Karpas-422 (cell line): Measurements from ENCODE around the gene KCNJ10. TPM values are rescaled to one million over a fixed set of nuclear protein-coding genes. Genes with fewer than 3 reads are reported as not detected.

Source experiments
- DNase-seq: peaks from one replicate; pipeline ENCODE4 v3.0.0-alpha.2; 2015
- H2AFZ ChIP-seq: fragments of 200-600 bp; sonication (generic); 2 replicates; pipeline ENCODE4 v1.6.1; 2014; ENCODE audit warnings: antibody characterized with exemption, low read length, mixed read lengths
- H3K27ac ChIP-seq: fragments of 200-600 bp; sonication (generic); 2 replicates; pipeline ENCODE4 v1.5.1; 2014; ENCODE audit warnings: mild to moderate bottlenecking, low read length, moderate library complexity
- H3K27me3 ChIP-seq: fragments of 200-600 bp; sonication (generic); 2 replicates; pipeline ENCODE4 v1.6.1; 2014; ENCODE audit warnings: low read length, mixed read lengths
- H3K36me3 ChIP-seq: fragments of 200-600 bp; sonication (generic); 2 replicates; pipeline ENCODE4 v1.6.1; 2014; ENCODE audit warnings: low read length, mixed read lengths; ENCODE audit not compliant: insufficient read depth
- H3K4me1 ChIP-seq: fragments of 200-600 bp; sonication (generic); 2 replicates; pipeline ENCODE4 v1.6.1; 2014; ENCODE audit warnings: mild to moderate bottlenecking, low read length, mixed read lengths
- H3K4me2 ChIP-seq: fragments of 200-600 bp; sonication (generic); 2 replicates; pipeline ENCODE4 v1.6.1; 2014; ENCODE audit warnings: low read length, low read depth, mild to moderate bottlenecking; ENCODE audit not compliant: poor library complexity, severe bottlenecking
- H3K4me3 ChIP-seq: fragments of 200-600 bp; sonication (generic); 2 replicates; pipeline ENCODE4 v1.5.1; 2014; ENCODE audit warnings: mild to moderate bottlenecking, antibody characterized with exemption, low read length, mixed read lengths
- H3K79me2 ChIP-seq: fragments of 200-600 bp; sonication (generic); 2 replicates; pipeline ENCODE4 v1.6.1; 2014; ENCODE audit warnings: mild to moderate bottlenecking, low read length, mixed read lengths
- H3K9ac ChIP-seq: fragments of 200-600 bp; sonication (generic); 2 replicates; pipeline ENCODE4 v1.6.0; 2014; ENCODE audit warnings: low read length
- H3K9me2 ChIP-seq: fragments of 200-600 bp; sonication (generic), shearing (Covaris generic); replicated peaks from 2 replicates; pipeline ENCODE4 v1.6.0; 2014; ENCODE audit warnings: mild to moderate bottlenecking, low read length, moderate library complexity; ENCODE audit not compliant: insufficient read depth
- H3K9me3 ChIP-seq: fragments of 300-700, 200-600 bp; sonication (generic); 2 replicates; pipeline ENCODE4 v1.6.1; 2014; ENCODE audit warnings: low read length, mixed read lengths
- H4K20me1 ChIP-seq: fragments of 200-600 bp; sonication (generic); 2 replicates; pipeline ENCODE4 v1.6.1; 2014; ENCODE audit warnings: mild to moderate bottlenecking, antibody characterized with exemption, low read length, low read depth; ENCODE audit not compliant: insufficient read depth
- total RNA-seq: library from RNA; depleted of rRNA; stranded (reverse); fragments of >200 nt; shearing (Covaris generic); gene quantifications from 2 replicates; pipeline ENCODE4 v1.2.3, GENCODE V29; 2014; ENCODE audit warnings: low replicate concordance

Gene KCNJ10
- total RNA-seq, 1 experiment from 2014 or later: not detected

GRCh38 chr1:160103658-160104408 lies 33.9 kb upstream of the KCNJ10 start:
- H3K4me3 ChIP-seq: no peak overlapping the region
- H3K9me2 ChIP-seq: no peaks in the 10 kb centered on the region
- no peak overlapping the region for H2AFZ ChIP-seq
- no peak for DNase-seq
- no peak overlapping the region for H3K9ac ChIP-seq
- no peaks in the 10 kb centered on the region for H4K20me1 ChIP-seq
- no peaks in the 10 kb centered on the region for H3K79me2 ChIP-seq
- H3K4me2 ChIP-seq: no peak overlapping the region
- H3K36me3 ChIP-seq: no peaks in the 10 kb centered on the region
- H3K27ac ChIP-seq: no peak overlapping the region
- H3K27me3 ChIP-seq: no peaks in the 10 kb centered on the region
- H3K4me1 ChIP-seq: peaks cover 12% of the 10 kb centered on the region
- H3K9me3 ChIP-seq: no peaks in the 10 kb centered on the region

- DNase-seq: no peak
- Histone ChIP-seq H3K27ac (no peak overlapping the region), H2AFZ (peak overlapping the region; percentile 79; the same call in 1 of the 2 replicates), H3K9me3 (no peaks in the 10 kb centered on the region), H3K4me3 (no peak overlapping the region), H3K36me3 (no peaks in the 10 kb centered on the region), H3K4me2 (no peak overlapping the region), H3K79me2 (peaks cover 13% of the 10 kb centered on the region), H4K20me1 (0 out of 2 replicates have a peak, but pooled peaks cover 3% of the 10 kb centered on the region), H3K9me2 (no peaks in the 10 kb centered on the region), H3K4me1 (peaks cover 20% of the 10 kb centered on the region), H3K27me3 (no peaks in the 10 kb centered on the region), H3K9ac (no peak overlapping the region)
Observed at GRCh38 chr1:160101717-160102522, 32.0 kb upstream of the KCNJ10 start.

- peak; percentile 91 for DNase-seq
- Histone ChIP-seq H2AFZ (peak overlapping the region; percentile 79), H3K9me2 (no peaks in the 10 kb centered on the region), H3K4me3 (no peak overlapping the region), H3K27me3 (no peaks in the 10 kb centered on the region), H3K4me2 (no peak overlapping the region), H3K9me3 (no peaks in the 10 kb centered on the region), H3K9ac (peak overlapping the region; percentile 25), H3K4me1 (peaks cover 27% of the 10 kb centered on the region), H3K27ac (no peak overlapping the region), H3K36me3 (no peaks in the 10 kb centered on the region), H3K79me2 (peaks cover 21% of the 10 kb centered on the region), H4K20me1 (0 out of 2 replicates have a peak, but pooled peaks cover 3% of the 10 kb centered on the region)
Observed at GRCh38 chr1:160101037-160101716, 31.2 kb upstream of the KCNJ10 start.

GRCh38 chr1:160099716-160100375 lies 29.9 kb upstream of the KCNJ10 start:
- Histone ChIP-seq H3K9ac (no peak overlapping the region), H3K27me3 (no peaks in the 10 kb centered on the region), H4K20me1 (0 out of 2 replicates have a peak, but pooled peaks cover 3% of the 10 kb centered on the region), H3K4me2 (peak overlapping the region; percentile 74), H3K79me2 (peaks cover 26% of the 10 kb centered on the region), H3K9me2 (no peaks in the 10 kb centered on the region), H2AFZ (no peak overlapping the region), H3K4me3 (no peak overlapping the region), H3K4me1 (peaks cover 35% of the 10 kb centered on the region), H3K9me3 (no peaks in the 10 kb centered on the region), H3K27ac (no peak overlapping the region), H3K36me3 (no peaks in the 10 kb centered on the region)
- DNase-seq: no peak

DNA sequence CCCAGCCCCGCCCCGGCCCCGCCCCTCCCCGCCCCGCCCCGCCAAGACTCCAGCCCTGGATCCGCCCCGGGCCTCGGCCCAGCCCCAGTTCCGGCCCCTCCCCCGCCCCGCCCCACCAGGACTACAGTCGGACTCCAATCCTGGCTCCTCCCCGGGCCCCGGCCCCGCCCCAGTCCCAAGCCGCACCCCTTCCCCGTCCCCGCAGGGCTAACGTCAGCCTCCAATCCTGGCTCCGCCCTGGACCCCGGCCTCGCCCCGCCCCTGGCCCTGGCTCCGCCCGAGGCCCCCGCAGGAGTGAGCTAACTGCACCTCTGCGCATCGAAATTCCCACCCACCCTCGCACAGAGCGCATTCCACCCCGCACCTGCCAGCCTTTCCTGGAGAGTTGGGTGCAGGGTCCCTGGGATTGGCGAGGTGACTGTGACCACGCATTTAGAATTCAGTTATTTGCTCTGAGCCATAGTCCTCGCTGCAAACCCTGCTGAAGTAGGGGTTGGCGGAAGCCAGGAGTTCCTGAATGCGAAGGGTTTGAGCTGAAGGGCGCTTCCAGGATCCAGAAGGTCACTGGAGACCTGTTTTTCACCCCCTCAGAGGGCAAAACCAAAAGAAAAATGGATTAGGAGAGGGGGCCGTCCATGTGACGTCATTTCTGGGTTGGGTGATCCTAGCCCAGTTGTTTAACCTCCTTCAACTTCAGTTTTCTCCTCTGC lies 29.0 kb upstream of the KCNJ10 start:
- Histone ChIP-seq H3K79me2 (peaks cover 26% of the 10 kb centered on the region), H4K20me1 (0 out of 2 replicates have a peak, but pooled peaks cover 3% of the 10 kb centered on the region), H3K4me1 (peaks cover 35% of the 10 kb centered on the region)

DNA sequence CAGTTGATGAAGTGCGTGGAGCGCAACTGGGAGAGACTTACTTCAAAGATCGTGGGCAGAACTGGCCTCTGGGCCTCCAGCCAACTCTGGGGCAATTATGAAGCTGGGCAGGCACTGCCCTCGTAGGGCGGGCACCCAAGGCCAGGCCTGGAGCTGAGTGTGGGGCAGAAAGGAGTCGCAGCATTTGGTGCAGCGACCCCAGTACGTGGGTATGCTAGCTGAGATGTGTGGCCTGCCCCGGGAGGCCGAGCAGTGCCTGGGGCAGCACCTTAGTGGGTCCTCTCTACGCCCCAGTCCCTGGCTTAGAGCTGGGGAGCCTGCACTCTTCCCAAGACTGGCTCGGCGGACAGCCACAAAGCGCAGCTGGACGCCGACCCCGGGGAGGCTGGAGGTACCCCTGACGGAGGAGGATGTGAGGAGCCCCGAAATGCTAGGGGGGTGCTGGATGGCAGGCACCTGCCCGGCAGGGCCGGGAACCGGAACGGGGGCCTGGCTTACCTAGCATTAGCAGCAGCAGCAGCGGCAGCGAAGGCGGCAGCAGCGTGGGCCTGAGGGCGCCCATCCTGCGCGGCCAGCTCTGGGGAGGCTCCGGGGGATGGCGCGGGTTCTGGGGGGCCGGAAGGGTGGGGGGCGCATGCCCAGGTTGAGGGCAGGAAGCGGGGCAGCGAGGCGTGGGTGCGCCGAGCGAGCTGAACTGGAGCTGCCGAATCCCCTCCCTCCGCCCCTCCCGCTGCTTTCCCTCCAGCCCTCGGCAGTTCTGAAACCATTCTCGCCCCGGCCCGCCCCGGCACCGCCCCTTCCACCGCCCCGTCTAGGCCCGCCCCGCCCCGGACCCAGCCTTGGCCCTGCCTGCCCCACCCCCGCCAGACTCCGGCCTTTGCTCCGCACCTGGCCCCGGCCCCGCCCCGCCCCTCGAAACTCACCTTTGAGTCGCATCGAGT lies 28.2 kb upstream of the KCNJ10 start, which contains the start of gene IGSF8:
IGSF8 (minus strand) TSS at position 709 of the 941 bp plus-strand sequence; CDS start at position 562, 147 bp downstream.
- H3K4me2 ChIP-seq: peak within 1 kb of the TSS; percentile 82
- H3K4me1 ChIP-seq: peaks cover 35% of the 10 kb centered on the region

More for the DNA sequence above, 29.0 kb upstream of the KCNJ10 start:
- peak overlapping the region; percentile 59 for H3K4me3 ChIP-seq
- no peaks in the 10 kb centered on the region for H3K36me3 ChIP-seq
- no peaks in the 10 kb centered on the region for H3K27me3 ChIP-seq
- peak overlapping the region; percentile 57 for H3K9ac ChIP-seq
- no peaks in the 10 kb centered on the region for H3K9me2 ChIP-seq
- H3K4me2 ChIP-seq: peak overlapping the region; percentile 74
- H3K27ac ChIP-seq: no peak overlapping the region
- H2AFZ ChIP-seq: peak overlapping the region; percentile 72
- no peaks in the 10 kb centered on the region for H3K9me3 ChIP-seq
- DNase-seq: peak; percentile 98

More for the DNA sequence above, 28.2 kb upstream of the KCNJ10 start, which contains the start of gene IGSF8:
- peaks cover 26% of the 10 kb centered on the region for H3K79me2 ChIP-seq
- H3K9me3 ChIP-seq: no peaks in the 10 kb centered on the region
- H3K4me3 ChIP-seq: peak within 1 kb of the TSS; percentile 96
- no peaks in the 10 kb centered on the region for H3K27me3 ChIP-seq
- peak within 1 kb of the TSS; percentile 96 for H3K9ac ChIP-seq
- H4K20me1 ChIP-seq: 0 out of 2 replicates have a peak, but pooled peaks cover 3% of the 10 kb centered on the region
- peak; percentile 96 for DNase-seq
- H3K9me2 ChIP-seq: no peaks in the 10 kb centered on the region
- H3K27ac ChIP-seq: peak within 1 kb of the TSS; percentile 63
- peak within 1 kb of the TSS; percentile 72 for H2AFZ ChIP-seq
- no peaks in the 10 kb centered on the region for H3K36me3 ChIP-seq
